IPS-20b (cell line): ENCODE data around the gene RHBDF1.
"Not testable (repeated sequence)": the region's sequence is repeated elsewhere in the genome, so short reads cannot be mapped to it uniquely, and the experiment has no call there.

Experiments used
- H3K27ac ChIP-seq: one replicate; pipeline ENCODE4 v1.5.1; 2013; ENCODE audit warnings: low read length
- H3K27me3 ChIP-seq: 2 replicates; pipeline ENCODE4 v1.6.1; 2013; ENCODE audit warnings: mild to moderate bottlenecking, low read length, inconsistent platforms; ENCODE audit not compliant: insufficient read depth
- H3K36me3 ChIP-seq: 2 replicates; pipeline ENCODE4 v1.6.1; 2013; ENCODE audit warnings: low read depth, mild to moderate bottlenecking, inconsistent platforms, low read length, moderate library complexity; ENCODE audit not compliant: insufficient read depth
- H3K4me1 ChIP-seq: 2 replicates; pipeline ENCODE4 v1.6.1; 2013; ENCODE audit warnings: mild to moderate bottlenecking, control low read depth, inconsistent platforms, low read length, moderate library complexity; ENCODE audit not compliant: insufficient read depth
- H3K4me3 ChIP-seq: 2 replicates; pipeline ENCODE4 v1.5.1; 2013; ENCODE audit warnings: mild to moderate bottlenecking, low read length, inconsistent platforms
- H3K9ac ChIP-seq: 2 replicates; pipeline ENCODE4 v1.6.1; 2013; ENCODE audit warnings: low read depth, mild to moderate bottlenecking, inconsistent platforms, low read length, moderate library complexity
- H3K9me3 ChIP-seq: 2 replicates; pipeline ENCODE4 v1.6.1; 2013; ENCODE audit warnings: mild to moderate bottlenecking, low read depth, low read length, inconsistent platforms; ENCODE audit not compliant: insufficient read depth

Gene RHBDF1

DNA sequence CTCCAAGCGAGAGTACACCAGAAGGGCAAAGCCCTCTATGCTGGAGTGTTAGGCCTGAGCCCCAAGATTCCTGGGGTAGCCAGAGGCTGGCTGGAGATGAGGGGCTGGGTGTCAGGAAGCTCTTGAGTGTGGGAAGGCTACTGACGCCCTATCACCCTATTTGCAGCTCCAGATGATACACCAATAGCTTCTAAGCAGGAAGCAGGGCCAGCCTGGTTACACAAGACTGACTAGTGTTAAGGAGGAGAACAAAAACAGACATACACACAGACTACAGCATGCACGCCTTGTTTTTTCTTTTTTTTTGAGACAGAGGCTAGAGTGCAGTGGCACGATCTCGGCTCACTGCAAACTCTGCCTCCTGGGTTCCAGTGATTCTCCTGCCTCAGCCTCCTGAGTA lies 34.9 kb downstream of the RHBDF1 start:
- H3K9ac ChIP-seq = no peak overlapping the region
- no peaks in the 10 kb centered on the region for H3K27me3 ChIP-seq
- H3K36me3 ChIP-seq = peaks cover 12% of the 10 kb centered on the region; the same call in 1 of the 2 replicates
- H3K27ac ChIP-seq = no peak overlapping the region
- no peak overlapping the region for H3K4me3 ChIP-seq
- H3K4me1 ChIP-seq = no peaks in the 10 kb centered on the region
- peaks cover 4% of the 10 kb centered on the region; the same call in 1 of the 2 replicates for H3K9me3 ChIP-seq

- Histone ChIP-seq H3K4me3 (no peak overlapping the region), H3K27me3 (no peaks in the 10 kb centered on the region), H3K9me3 (no peaks in the 10 kb centered on the region), H3K9ac (no peak overlapping the region), H3K27ac (no peak overlapping the region), H3K4me1 (no peaks in the 10 kb centered on the region), H3K36me3 (peaks cover 2% of the 10 kb centered on the region; the same call in 1 of the 2 replicates)
Measured at GRCh38 chr16:36336-36984, 36.0 kb downstream of the RHBDF1 start.

GRCh38 chr16:35678-36305 lies 36.6 kb downstream of the RHBDF1 start:
- no peak overlapping the region for H3K4me3 ChIP-seq
- no peak overlapping the region for H3K27ac ChIP-seq
- H3K27me3 ChIP-seq = no peaks in the 10 kb centered on the region
- H3K36me3 ChIP-seq = no peaks in the 10 kb centered on the region
- H3K4me1 ChIP-seq = no peaks in the 10 kb centered on the region
- H3K9me3 ChIP-seq = no peaks in the 10 kb centered on the region
- H3K9ac ChIP-seq = no peak overlapping the region

DNA sequence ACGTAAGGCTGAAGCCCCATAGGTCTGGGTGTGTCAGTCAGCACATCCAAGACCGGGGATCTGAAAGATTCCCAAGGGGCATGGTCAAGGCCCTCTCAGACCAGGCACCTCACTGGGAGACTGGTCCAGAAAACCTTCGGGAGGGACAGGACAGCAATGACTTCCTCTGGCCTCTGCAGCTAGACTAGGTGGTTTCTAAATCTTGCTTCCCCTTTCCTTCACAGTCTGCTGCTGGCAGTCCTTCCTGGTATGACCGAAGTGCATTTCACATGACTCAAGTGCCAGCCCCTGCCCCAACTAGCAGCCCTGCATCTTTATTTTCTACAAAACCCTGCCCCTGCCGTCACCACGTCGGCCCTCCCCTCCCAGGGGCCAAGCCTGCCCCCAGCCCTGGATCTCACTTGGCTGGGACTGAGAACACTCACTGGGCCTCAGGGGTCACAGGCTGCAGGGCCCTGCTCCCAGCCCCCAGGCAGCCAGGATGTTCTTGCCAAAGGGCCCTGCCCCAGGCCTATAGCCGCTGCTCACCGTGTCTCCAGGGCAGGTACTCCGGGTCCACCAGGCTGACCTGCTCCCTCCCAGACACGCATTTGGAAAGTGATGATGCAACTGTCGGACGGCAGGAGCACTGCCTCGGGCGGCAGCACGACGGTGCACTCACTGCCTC lies 37.3 kb downstream of the RHBDF1 start:
- H3K9me3 ChIP-seq = no peaks in the 10 kb centered on the region
- H3K27me3 ChIP-seq = no peaks in the 10 kb centered on the region
- H3K4me3 ChIP-seq = no peak overlapping the region
- H3K9ac ChIP-seq = no peak overlapping the region
- no peak overlapping the region for H3K27ac ChIP-seq
- no peaks in the 10 kb centered on the region for H3K36me3 ChIP-seq
- no peaks in the 10 kb centered on the region for H3K4me1 ChIP-seq

DNA sequence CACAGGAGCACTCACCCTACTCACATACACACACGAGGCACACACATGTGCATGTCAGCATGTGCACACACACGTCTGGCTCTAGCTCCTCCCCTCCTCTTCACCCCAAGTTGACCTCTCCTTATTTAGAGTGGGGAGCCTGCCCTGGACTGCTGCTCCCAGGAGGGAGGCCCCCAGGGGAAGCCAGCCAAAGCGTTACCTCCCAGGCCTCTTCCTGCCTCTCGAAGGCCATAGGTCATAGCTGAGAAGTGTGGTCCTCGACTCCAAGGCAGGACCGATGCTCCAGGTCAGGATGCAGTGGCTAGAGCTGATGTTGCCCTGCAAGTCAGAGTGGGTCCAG lies 37.8 kb downstream of the RHBDF1 start:
- H3K4me1 ChIP-seq = no peaks in the 10 kb centered on the region

DNA sequence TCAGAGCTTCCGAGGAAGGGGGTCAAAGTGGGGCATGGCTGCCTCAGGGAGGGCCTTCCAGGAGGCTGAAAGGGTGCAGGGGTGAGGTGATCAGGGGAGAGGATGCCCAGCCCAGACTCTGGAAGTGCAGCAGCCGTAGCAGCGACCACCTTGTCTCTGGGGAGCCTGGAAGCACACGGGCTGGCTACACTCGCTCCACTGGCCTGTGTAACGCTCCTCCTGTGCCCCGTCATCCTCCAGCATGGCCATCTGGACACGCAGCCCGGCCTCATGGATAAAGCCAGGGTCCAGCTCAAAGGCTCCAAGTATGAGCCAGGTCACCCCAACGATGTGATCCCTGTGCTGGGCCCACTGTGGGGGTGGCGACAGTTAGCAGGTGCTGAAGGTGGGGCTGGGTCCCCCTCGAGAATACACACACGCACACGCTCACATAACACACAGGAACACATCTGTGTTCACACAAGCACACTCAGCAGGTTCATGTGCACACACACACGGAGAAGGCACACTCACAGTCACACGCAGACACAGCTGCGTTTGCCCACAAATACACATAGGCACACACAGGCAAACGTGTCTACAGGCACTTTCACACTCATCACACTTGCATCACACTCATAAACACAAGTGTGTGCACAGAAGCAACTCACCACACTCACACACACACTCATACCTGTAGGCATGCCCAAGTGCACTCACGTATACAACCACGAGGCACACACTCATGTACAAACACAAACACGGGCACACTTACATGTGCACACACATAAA lies 38.4 kb downstream of the RHBDF1 start:
- Histone ChIP-seq H3K27me3 (no peaks in the 10 kb centered on the region), H3K4me3 (no peak overlapping the region), H3K4me1 (no peaks in the 10 kb centered on the region), H3K27ac (no peak overlapping the region), H3K36me3 (no peaks in the 10 kb centered on the region), H3K9me3 (no peaks in the 10 kb centered on the region), H3K9ac (no peak overlapping the region)

More for the DNA sequence above, 37.8 kb downstream of the RHBDF1 start:
- Histone ChIP-seq H3K9me3 (no peaks in the 10 kb centered on the region), H3K27me3 (no peaks in the 10 kb centered on the region), H3K9ac (no peak overlapping the region), H3K36me3 (no peaks in the 10 kb centered on the region), H3K27ac (no peak overlapping the region), H3K4me3 (no peak overlapping the region)

- not testable (repeated sequence) for H3K9me3 ChIP-seq, H3K4me3 ChIP-seq, H3K27me3 ChIP-seq, H3K27ac ChIP-seq, H3K36me3 ChIP-seq, H3K4me1 ChIP-seq, H3K9ac ChIP-seq
Measured at GRCh38 chr16:33154-33876, 39.1 kb downstream of the RHBDF1 start.

DNA sequence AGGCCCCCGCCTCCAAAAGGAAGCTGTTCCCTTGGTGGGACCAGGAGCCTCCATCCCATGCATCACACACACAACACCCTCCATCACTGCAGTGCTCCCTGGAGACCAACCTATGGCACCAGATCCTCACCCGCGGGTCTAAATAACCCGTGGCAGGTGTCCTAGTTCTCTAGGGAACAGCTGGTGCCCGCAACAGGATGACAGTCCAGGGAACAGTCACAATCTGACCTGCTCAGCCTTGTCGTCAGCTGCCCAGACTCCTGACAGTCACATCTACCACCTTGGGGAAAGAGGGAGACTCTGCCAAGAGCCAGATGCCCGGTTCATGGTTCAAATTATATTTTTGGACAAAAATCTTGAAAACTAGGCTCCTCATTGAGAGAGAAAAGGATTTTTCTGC lies 41.8 kb downstream of the RHBDF1 start:
- not testable (repeated sequence) for H3K4me1 ChIP-seq

GRCh38 chr16:25926-26348 lies 46.5 kb downstream of the RHBDF1 start:
- not testable (repeated sequence) for H3K27ac ChIP-seq, H3K4me1 ChIP-seq, H3K4me3 ChIP-seq, H3K9me3 ChIP-seq, H3K36me3 ChIP-seq, H3K9ac ChIP-seq, H3K27me3 ChIP-seq

More for the DNA sequence above, 41.8 kb downstream of the RHBDF1 start:
- not testable (repeated sequence) for H3K36me3 ChIP-seq, H3K9ac ChIP-seq, H3K9me3 ChIP-seq, H3K4me3 ChIP-seq, H3K27ac ChIP-seq, H3K27me3 ChIP-seq

GRCh38 chr16:24151-24550 lies 48.3 kb downstream of the RHBDF1 start:
- H3K9ac ChIP-seq, H3K27me3 ChIP-seq, H3K9me3 ChIP-seq, H3K27ac ChIP-seq, H3K4me1 ChIP-seq, H3K4me3 ChIP-seq, H3K36me3 ChIP-seq: not testable (repeated sequence)

DNA sequence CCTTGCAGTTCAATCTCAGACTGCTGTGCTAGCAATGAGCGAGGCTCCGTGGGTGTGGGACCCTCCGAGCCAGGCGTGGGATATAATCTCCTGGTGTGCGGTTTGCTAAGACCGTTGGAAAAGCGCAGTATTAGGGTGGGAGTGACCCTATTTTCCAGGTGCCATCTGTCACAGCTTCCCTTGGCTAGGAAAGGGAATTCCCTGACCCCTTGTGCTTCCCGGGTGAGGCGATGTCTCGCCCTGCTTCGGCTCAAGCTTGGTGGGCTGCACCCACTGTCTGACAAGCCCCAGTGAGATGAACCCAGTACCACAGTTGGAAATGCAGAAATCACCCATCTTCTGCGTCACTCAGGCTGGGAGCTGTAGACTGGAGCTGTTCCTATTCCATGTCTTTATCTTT lies 51.5 kb downstream of the RHBDF1 start:
- H3K9me3 ChIP-seq, H3K27ac ChIP-seq, H3K4me1 ChIP-seq, H3K4me3 ChIP-seq, H3K36me3 ChIP-seq, H3K9ac ChIP-seq, H3K27me3 ChIP-seq: not testable (repeated sequence)
